ENCODE data around the gene GDPD4.

Gene GDPD4

DNA sequence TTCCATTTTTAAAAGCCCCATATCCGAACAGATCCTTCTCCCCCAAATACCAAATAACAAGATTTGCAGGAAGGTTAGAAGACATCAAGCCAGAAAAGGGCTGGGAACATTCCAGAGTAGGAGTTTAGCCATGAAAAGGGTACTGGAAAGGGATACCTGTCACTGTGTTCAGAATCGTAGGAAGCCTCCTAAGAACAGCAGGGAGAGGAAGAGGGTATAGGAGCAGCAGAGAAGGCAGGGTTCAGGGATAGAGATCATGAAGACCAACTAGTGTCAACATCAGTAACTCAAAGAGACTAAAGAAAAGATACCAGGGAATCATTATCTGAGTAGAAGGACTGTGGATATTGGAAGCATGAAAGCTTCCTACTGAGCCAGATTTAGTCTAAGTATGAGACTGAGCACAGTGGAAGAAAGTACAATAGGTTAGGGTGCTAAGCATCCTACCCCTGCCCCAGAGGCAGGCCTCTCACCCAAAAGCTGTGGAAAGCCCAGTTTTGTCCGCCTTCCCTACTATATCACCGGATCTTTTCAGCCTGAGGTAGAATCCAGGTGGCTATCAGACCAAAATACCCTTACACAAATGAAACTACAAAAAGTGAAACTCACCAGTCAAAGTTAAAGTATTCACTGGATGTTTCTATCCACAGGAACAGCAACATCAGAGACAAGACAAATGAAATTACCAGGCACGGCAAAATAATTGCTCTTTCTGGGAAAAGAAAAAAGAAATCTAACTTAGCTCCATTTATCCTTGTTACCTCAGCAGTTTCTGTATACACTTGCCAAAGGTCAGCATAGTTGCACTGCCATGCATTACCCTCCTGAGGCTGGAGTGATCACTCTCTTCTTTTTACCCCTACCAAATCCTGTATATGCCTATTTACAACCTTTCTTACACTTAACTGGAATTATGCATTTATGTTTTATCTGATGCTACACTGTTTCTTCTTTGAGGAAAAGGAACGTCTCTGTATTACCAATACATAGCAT is 16.7 kb downstream of the GDPD4 start:
- DNase-seq (ENCODE audit: low spot score) (no peak), ATAC-seq (ENCODE audit: low read depth) (no peak)
- no peaks in the 10 kb centered on the region for H3K27me3 ChIP-seq (ENCODE audit: insufficient read depth, poor library complexity, severe bottlenecking)
- TF ChIP-seq, protein P1, sequence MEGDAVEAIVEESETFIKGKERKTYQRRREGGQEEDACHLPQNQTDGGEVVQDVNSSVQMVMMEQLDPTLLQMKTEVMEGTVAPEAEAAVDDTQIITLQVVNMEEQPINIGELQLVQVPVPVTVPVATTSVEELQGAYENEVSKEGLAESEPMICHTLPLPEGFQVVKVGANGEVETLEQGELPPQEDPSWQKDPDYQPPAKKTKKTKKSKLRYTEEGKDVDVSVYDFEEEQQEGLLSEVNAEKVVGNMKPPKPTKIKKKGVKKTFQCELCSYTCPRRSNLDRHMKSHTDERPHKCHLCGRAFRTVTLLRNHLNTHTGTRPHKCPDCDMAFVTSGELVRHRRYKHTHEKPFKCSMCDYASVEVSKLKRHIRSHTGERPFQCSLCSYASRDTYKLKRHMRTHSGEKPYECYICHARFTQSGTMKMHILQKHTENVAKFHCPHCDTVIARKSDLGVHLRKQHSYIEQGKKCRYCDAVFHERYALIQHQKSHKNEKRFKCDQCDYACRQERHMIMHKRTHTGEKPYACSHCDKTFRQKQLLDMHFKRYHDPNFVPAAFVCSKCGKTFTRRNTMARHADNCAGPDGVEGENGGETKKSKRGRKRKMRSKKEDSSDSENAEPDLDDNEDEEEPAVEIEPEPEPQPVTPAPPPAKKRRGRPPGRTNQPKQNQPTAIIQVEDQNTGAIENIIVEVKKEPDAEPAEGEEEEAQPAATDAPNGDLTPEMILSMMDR (IDR thresholded peaks at IDR 0.05; ENCODE audit: poor library complexity, severe bottlenecking) = no peak
- peaks cover 1% of the 10 kb centered on the region for H3K9me3 ChIP-seq (ENCODE audit: severe bottlenecking)
- H3K36me3 ChIP-seq (ENCODE audit: low read depth) = no peaks in the 10 kb centered on the region
- no peak overlapping the region for H3K27ac ChIP-seq (ENCODE audit: poor library complexity, severe bottlenecking)
- peaks cover 10% of the 10 kb centered on the region for H3K4me1 ChIP-seq (ENCODE audit: insufficient read depth, poor library complexity, severe bottlenecking)
- H3K4me3 ChIP-seq (ENCODE audit: severe bottlenecking) = no peak overlapping the region

DNA sequence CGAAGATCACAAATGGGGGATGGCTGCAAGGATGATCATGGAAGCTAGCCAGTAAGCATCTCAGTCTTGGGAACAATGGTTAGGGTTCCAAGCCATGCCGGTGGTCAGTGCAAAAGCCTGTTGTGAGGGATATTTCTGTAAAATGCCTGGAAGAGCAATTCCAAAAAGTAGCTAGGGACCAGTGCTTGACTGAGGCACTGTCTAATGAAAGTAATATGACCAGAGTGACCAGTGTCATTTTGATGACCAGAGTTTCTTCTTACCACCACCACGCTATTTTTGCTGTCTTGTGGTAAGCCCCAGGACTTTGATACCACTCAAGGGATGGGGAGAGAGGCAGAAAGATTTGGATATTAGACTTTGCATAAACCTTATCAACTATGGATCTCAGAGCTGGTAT is 18.4 kb downstream of the GDPD4 start:
- Histone ChIP-seq H3K9me3 (ENCODE audit: severe bottlenecking) (peaks cover 1% of the 10 kb centered on the region), H3K27me3 (ENCODE audit: insufficient read depth, poor library complexity, severe bottlenecking) (no peaks in the 10 kb centered on the region), H3K36me3 (ENCODE audit: low read depth) (no peaks in the 10 kb centered on the region), H3K4me3 (ENCODE audit: severe bottlenecking) (no peak overlapping the region), H3K4me1 (ENCODE audit: insufficient read depth, poor library complexity, severe bottlenecking) (peaks cover 16% of the 10 kb centered on the region), H3K27ac (ENCODE audit: poor library complexity, severe bottlenecking) (no peak overlapping the region)
- TF ChIP-seq, protein P1 (IDR thresholded peaks at IDR 0.05; ENCODE audit: poor library complexity, severe bottlenecking) = no peak
- ATAC-seq (ENCODE audit: low read depth) = no peak
- DNase-seq (ENCODE audit: low spot score) = no peak

DNA sequence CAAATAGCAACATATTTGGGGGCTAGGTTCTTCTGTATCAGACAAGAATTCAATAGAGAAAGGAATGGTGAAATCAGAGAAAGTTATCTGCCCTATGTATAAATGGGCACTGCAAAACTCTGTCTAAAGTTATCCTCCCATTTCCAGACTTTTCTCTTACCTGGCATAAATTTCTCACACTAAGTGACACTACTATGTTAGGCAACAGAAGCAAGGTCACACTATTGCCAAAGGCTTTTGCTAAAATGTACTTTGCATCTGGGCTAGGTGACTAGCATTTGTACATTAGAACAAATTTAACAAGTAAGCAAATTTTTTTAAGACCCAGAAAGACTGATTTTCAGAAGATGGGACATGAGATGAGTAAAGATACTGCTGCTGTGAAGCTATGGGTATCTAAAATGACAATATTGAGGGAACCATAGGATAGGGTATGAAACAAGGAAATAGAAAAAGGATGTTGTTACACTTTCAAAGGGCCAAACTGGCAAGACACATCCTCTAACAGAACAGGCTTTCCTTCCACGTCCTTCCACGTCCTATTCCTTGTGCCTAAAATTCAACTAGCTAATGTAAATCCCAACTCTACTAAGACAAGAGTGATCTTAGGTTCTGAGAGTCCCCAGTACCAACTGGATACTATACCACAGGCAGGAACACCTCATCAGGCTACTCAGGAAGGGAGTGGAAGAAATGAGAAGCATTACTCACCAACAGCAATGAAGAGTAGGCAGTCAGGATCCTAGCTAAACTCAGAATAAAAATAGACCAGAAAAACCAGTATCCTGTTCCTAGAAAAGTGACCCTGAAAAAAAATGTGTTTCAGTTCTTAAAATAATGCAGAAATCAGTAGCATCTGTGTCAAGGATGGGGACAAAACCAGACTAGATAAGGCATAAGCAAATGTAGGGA is 22.6 kb downstream of the GDPD4 start:
- TF ChIP-seq, protein P1 (IDR thresholded peaks at IDR 0.05; ENCODE audit: poor library complexity, severe bottlenecking) = no peak
- Histone ChIP-seq H3K9me3 (ENCODE audit: severe bottlenecking) (peaks cover 1% of the 10 kb centered on the region), H3K4me1 (ENCODE audit: insufficient read depth, poor library complexity, severe bottlenecking) (peaks cover 6% of the 10 kb centered on the region), H3K27ac (ENCODE audit: poor library complexity, severe bottlenecking) (no peak overlapping the region), H3K27me3 (ENCODE audit: insufficient read depth, poor library complexity, severe bottlenecking) (no peaks in the 10 kb centered on the region), H3K4me3 (ENCODE audit: severe bottlenecking) (no peak overlapping the region), H3K36me3 (ENCODE audit: low read depth) (no peaks in the 10 kb centered on the region)
- DNase-seq (ENCODE audit: low spot score) (no peak), ATAC-seq (ENCODE audit: low read depth) (peak; percentile 84)

DNA sequence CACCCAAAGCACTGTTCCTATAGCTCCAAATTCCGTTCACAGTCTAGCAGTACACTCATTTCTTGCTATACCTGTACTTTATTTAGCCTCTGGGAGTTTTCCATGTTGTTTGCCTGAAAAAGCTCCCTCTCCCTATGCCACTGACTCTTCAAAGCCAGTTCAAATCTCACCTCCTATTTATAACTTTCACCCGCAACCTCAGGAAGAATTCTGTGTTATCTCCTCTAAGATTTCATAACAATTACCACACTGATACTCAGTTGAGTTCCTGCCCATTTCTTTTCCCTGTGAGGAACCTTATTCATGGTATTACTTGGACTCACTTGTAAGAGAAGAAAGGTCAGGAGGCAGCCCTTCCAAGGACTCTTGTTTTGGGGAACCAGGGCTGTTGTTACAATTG is 25.2 kb downstream of the GDPD4 start:
- Histone ChIP-seq H3K27ac (ENCODE audit: poor library complexity, severe bottlenecking) (no peak overlapping the region), H3K4me3 (ENCODE audit: severe bottlenecking) (no peak overlapping the region), H3K4me1 (ENCODE audit: insufficient read depth, poor library complexity, severe bottlenecking) (peaks cover 6% of the 10 kb centered on the region), H3K9me3 (ENCODE audit: severe bottlenecking) (peaks cover 1% of the 10 kb centered on the region), H3K27me3 (ENCODE audit: insufficient read depth, poor library complexity, severe bottlenecking) (no peaks in the 10 kb centered on the region), H3K36me3 (ENCODE audit: low read depth) (no peaks in the 10 kb centered on the region)
- DNase-seq (ENCODE audit: low spot score) (no peak), ATAC-seq (ENCODE audit: low read depth) (no peak)
- TF ChIP-seq, protein P1 (IDR thresholded peaks at IDR 0.05; ENCODE audit: poor library complexity, severe bottlenecking) = no peak

Data from RWPE2 (cell line).